SHP77 treated with DMSO at 0.1 percent for 48 hours (cell line): ENCODE results near the gene ATP9B.

Experiments used
- DNase-seq: peaks from one replicate; lab custom pipeline; 2025; lab: John Stamatoyannopoulos, UW

The ATP9B gene

DNA sequence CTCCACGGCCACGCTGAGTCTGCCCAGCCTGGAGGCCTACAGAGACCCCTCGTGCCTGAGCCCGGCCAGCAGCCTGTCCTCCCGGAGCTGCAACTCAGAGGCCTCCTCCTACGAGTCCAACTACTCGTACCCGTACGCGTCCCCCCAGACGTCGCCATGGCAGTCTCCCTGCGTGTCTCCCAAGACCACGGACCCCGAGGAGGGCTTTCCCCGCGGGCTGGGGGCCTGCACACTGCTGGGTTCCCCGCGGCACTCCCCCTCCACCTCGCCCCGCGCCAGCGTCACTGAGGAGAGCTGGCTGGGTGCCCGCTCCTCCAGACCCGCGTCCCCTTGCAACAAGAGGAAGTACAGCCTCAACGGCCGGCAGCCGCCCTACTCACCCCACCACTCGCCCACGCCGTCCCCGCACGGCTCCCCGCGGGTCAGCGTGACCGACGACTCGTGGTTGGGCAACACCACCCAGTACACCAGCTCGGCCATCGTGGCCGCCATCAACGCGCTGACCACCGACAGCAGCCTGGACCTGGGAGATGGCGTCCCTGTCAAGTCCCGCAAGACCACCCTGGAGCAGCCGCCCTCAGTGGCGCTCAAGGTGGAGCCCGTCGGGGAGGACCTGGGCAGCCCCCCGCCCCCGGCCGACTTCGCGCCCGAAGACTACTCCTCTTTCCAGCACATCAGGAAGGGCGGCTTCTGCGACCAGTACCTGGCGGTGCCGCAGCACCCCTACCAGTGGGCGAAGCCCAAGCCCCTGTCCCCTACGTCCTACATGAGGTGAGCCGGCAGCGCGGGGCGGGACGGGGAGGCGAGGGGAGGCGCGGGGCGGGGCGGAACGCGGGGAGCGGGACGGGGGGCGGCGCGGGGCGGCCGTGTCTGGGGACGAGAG lies 341.8 kb downstream of the ATP9B start:
- no peak for DNase-seq

DNA sequence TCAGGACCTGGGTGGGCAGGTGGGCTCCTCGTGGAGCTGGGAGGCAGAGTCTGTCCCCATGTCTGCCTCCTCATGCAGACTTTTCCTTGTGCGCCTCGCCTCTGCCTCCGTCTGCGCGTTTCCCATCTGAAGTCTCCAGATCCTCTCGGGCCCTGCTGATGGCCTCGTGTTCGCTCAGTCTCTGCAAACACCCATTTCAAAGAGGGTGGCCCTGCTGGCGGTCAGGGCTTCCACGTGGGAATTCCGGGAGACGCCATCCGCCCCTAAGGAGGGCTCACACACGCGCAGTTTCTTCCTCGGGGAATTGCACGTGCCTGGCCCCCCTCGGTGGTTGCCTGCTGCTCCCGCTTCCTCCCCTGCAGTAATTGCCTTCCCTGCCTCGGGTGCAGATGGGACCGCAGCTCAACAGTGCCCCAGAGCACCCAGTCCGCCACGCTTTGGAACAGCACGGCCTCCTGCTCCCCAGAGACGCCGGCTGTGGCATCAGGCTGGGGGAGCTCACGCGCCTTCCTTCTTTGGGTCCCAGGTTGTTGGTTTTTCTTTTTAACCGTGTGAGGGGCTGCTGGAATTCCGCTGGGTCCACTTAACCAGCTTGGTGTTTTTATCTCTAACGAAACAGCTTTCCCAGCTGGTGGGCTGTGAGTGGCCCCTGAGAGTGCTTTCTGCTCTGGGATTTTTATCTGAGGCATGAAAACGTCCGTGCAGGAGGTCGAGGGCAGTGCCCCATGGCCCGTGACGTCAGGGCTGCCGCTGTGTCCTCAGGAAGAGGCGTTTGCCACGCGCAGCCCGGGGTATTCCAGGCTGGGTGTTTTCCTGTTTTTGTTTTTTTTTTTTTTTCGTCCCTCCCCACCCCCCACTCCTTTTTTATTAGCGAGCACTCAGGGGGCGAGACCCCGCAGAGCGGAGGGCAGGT lies 342.7 kb downstream of the ATP9B start:
- no peak for DNase-seq

DNA sequence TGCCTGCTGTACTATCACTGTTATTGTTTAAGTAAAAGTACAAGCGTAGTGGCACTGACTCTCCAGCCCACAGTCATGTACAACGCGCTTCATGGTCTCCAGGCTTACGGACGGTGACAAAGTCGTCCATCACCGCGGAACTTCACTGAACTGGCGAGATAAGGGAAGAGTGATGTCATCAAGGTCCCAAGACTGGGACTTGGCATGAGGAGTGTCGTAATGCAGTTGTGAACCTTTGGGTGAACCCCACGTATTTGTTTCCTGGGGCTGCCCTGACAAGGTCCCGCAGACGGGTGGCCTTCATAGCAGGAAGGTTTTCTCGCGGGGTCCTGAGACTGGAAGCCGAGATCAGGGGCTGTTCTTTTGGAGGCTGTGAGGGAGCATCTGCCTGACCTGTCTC lies 343.8 kb downstream of the ATP9B start:
- no peak for DNase-seq

DNA sequence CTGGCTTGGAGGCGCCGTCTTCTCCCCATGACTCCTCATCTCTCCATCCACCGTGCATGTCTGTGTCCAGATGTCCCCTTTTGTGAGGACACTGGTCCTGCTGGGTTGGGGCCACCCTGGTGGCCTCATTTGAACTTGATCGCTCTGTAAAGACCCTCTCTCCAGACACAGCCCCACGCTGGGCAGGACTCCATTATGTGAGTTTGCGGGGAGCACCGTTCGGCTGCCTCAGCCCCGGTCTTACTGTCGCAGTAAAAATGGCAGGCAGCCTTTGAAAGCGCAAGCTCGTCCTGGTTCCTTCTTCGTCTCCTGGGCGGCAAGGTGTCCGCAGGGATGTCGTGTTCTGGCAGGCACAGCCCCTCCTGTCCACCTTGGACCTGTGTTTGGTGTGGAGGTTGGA lies 344.2 kb downstream of the ATP9B start:
- no peak for DNase-seq

DNA sequence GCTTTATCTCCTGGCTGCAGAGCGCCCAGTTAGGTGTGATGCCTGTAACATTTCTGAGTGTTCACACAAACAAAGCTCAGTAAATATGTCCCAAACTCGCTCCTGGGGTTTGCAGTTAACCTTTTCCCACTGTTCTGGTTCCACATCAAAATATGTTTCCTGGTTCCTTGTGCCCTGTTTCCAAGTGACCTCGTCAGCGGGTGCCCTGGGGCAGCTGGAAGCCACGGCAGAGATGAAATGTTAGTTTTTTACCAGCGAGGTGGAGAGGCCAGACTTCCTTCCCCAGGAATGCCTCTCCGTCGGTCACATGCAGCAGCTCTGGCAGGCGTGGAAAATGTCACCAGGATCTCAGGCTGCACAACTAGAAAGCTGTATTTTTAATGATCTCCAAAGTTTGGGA lies 344.7 kb downstream of the ATP9B start:
- DNase-seq = no peak

DNA sequence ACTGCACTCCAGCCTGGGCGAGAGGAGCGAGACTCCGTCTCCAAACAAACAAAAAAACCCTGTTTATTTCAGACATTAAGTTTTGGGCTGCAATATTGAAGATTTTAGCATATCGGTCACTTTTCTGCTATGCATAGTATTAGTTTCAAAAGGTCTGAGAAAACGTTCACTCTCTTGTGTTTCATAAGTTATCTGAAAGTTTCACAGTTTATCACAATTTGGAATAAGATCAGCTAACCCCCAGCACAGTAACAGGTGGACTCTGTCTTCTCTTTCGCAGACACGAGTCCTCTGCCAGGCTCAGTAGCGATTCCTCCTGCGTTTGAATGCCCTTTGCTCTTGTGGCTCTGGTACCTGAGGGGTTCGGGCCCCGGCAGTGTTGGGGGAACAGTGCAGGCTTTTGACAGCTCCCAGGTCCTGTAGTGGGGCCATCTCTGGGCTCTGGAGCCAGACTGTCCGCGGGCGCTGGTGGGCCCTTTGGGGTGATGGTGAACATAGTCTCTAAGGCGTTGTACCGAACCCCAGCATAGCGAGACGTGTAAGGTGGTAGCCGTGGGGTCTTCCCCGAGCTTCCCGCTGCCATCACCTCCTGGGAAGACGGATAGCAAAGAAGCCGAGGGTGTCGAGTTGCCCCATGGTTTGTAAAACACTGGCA lies 347.0 kb downstream of the ATP9B start:
- DNase-seq = no peak

DNA sequence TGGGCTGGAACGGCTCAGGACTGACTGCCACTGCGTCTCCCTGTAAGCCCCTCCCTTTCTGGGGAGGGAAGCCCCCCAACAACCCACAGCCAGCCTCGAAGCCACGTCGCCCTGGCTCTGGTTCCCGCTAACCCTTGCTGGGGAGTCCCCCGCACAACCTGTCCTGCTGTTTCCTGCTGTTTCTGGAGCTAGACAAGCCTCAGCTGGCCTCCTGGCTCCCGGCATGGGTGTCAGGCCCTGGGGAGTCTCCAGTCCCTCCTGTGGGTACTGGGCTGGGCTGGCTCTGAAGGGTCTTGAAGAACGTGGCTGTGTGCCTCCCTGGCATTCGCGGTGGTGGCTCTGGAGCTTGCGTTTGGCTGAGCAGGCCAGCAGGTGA lies 347.5 kb downstream of the ATP9B start:
- no peak for DNase-seq

DNA sequence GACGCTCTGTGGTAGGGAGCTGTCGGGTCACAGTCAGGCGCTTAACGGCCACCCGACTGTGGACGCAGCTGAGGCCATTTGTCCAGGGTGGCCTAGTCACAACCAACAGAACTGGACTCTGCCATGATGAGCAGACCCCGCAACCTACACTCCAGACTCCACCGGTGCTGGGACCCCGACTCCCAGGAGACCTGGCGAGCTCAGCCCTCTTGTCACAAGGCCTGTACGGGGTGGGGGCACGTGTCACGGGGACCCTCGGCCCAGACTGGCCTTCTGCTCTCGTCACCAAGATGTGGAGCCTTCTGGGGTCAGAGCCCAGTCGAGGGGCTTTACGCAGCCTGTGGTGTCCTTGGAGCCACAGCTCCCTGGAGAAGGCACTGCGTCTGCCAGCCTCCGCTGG lies 349.0 kb downstream of the ATP9B start:
- DNase-seq = no peak

DNA sequence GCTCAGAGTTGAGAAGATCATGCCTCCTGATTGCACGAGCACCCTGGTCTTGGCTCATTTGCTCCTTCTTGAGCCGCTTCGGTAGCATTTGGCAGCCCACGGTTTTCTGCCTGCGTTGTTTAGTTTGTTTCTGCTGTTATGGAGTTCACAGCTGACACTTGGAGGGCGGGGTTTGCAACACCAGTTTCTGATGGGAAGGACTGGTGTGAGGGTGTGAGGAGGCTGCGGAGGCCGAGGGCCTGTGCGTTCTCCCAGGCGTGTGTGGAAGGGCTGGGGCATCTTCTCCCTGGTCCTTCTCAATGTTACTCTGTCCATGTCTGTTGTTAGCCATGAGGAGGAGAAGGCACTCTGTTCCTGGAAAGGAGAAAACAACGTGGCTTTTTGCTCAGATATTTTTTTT lies 349.4 kb downstream of the ATP9B start:
- no peak for DNase-seq

DNA sequence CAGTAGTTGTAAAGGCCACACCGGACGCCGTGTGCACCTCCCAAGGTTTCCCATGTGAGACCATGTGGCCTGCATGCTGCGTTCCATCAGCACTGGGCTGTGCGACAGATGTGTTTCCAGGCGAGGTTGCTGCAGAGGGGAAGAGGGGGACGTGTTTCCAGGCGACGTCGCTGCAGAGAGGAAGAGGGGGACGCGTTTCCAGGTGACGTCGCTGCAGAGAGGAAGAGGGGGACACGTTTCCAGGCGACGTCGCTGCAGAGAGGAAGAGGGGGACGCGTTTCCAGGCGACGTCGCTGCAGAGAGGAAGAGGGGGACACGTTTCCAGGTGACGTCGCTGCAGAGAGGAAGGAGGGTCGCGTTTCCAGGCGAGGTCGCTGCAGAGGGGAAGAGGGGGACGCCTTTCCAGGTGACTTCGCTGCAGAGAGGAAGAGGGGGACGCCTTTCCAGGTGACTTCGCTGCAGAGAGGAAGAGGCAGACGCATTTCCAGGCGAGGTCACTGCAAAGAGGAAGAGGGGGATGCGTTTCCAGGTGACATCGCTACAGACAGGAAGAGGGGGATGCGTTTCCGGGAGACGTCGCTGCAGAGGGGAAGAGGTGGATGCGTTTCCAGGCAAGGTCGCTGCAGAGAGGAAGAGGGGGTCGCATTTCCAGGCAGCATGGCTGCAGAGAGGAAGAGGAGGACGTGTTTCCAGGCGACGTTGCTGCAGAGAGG lies 351.0 kb downstream of the ATP9B start:
- no peak for DNase-seq

DNA sequence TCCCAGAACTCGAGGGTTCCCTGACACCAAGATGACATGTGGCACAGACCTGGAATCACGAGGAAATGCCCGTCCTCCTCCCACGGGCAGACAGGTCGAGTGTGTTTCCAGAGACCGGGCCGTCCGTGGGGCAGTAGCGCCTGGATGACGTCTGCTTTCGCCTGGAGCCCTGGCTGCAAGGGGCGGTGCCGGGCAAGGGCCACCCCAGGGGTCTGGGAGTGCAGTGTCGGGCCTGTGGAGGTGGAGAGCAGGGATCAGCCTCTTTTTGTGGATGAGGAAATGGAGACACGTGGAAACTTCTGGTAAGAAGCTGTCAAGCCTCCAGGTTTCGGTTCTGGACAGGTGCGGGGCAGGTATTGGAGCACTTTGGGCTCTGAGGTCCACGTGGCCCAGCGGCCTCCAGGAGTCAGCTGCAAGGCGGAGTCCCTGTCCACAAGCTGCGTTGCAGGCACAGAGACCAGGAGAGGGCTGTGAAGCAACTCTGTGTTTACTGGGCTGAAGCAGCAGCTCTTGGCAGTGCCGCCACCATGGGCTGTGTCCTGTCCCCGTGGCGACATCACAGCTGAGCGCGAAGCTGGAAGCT lies 352.2 kb downstream of the ATP9B start:
- DNase-seq = no peak

DNA sequence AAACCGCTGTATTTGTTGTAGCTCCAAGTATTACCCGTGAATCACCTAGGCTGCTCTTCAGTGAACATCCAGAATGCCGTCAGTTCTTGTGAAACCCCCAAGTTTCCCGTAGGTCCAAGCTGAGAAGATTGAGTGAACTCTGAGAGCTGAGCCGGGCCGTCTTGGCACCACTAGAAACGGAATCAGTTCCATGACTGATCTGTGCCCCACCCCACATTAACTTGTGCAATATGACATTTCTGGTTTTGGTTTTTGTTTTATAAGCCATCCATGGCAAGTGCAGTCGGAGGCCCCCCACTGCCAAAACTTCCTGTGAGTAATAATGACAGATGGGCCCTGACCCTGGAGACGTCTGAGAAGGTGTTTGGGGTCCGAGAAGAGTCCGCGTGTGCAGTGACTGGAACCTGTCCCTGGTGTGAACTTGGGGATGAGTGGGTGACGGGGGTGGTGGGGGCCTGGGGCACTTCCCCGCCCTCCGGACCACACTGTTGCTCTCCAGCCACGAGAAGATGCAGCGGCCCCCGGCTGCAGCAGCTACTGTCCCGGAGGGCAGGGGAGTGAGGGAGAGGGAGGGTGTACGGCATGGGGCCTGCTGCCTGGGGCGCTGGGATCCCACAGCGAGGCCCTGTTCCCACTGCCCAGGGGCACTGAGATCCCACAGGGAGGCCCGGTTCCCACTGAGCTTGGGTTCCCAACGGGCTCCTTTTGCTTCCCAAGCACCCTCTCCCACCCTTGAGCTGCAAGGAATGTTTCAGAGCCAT lies 353.0 kb downstream of the ATP9B start:
- DNase-seq = no peak

DNA sequence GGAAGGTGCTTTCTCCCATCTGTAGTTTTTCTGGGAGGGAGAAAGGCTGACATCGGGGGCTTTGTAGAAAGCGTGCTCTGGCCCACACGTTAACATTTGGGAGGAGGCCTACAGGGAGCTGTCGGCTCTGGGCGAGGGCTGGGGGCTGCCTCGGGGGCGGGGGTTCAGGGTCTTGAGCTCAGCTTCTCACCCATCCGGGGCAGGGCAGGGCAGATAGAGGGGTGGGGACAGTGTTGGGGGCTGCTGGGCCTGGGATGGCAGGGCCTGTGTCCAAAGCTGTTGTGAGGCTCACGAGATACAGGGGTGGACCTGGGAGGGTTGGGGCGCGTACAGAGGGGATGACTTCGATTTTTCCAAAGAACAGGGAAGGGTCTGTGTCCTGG lies 353.6 kb downstream of the ATP9B start:
- no peak for DNase-seq

DNA sequence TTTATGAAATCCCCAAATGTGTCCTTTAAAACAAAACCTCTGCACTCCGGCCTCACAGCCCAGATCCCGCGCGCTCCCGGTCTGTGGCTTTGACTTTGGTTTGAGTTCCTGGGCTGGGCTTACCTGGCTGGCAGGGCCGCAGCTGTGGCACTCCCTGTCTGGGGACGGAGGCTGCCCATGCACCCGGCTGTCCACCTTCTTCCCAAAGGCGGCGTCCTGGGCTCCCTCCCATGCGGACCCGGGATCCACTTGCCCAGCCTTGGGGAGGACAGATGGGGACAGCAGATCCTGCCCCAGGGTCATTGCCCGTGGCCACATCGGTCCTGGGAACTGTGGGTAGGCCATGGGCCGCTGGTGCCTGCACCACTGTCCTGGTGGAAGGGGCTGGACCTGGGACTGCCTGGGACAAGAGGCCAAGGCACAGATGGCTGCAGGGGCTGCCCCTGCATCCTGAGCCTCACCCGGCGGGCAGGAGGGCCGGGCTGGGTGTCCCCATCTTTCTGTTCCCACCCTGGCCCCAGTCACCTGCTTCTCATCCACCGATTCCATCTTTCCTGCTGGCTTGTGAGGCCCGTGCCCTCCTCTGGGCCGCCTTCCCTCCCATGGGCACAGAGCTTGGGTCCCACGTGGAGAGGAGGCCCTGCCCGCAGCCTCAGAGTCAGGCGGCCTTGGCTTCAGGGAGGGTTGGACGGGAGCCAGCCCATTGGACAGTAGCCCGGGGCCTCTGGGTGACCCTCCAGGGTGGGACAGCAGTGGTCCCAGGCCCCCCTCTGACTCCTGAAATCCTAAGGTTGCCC lies 354.2 kb downstream of the ATP9B start:
- no peak for DNase-seq

DNA sequence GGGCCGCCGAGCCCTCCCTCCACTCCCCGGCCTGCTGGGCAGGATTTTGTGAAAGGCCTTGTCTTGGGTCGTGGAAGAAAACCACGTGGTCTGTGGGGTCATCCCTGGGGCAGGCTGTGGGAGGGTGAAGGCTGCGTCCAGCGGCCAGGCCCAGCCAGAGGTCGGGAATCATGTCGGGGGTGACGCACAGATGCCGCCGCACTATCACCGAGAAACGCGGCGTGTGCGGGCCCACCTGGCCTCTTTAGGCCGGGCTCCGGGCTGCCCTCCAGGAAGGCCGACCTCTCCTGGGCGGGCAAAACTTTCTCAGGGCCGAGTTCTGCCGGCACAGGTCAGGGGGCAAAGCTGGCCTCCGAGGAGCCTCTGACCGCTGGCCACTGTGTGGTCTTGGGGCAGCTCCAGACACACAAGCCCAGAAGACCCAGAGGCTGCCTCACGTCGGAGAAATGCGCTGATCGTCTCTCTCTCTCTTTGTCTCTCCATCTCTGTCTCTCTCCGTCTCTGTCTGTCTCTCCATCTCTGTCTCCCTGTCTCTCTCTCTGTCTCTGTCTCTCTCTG lies 354.9 kb downstream of the ATP9B start:
- DNase-seq = no peak

DNA sequence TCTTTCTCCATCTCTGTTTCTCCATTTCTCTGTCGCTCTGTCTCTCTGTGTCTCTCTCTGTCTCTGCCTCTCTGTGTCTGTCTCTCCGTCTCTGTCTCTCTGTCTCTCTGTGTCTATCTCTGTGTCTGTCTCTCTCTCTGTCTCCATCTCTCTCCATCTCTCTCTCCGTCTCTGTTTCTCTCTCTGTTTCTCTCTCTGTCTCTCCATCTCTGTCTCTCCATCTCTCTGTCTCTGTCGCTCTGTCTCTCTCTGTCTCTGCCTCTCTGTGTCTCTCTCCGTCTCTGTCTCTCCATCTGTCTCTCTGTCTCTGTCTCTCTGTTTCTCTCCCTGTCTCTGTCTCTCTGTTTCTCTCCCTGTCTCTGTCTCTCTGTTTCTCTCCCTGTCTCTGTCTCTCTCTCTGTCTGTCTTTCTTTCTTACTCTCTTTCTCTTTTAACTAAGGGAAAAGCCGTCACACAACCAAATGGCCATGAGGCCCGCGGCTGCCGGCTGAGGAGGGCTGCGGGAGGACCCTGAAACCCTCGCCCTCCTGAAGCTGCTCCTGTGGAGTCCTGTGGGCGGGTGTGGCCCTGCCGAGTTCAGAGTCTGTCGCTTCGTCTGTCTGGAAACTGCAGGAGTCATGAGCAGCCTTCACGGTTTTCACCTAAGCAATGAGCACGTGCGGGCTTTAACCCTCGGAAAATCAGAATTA lies 355.8 kb downstream of the ATP9B start:
- DNase-seq = no peak

DNA sequence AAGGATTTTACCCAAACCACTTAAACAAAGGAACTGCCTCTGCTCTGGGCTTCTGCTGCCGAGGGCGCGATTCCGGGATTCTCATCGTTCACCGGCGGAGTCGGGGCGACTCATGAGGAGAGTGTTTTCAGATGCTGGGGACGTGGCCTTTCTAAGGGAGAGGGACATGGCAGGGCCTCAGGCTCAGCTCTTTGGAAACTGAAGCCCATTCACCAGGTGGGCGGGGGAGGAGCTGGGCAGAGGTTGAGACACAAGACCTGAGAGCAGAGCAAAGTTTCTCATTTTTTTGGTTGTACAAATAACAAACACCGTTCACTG lies 356.3 kb downstream of the ATP9B start:
- DNase-seq = no peak

DNA sequence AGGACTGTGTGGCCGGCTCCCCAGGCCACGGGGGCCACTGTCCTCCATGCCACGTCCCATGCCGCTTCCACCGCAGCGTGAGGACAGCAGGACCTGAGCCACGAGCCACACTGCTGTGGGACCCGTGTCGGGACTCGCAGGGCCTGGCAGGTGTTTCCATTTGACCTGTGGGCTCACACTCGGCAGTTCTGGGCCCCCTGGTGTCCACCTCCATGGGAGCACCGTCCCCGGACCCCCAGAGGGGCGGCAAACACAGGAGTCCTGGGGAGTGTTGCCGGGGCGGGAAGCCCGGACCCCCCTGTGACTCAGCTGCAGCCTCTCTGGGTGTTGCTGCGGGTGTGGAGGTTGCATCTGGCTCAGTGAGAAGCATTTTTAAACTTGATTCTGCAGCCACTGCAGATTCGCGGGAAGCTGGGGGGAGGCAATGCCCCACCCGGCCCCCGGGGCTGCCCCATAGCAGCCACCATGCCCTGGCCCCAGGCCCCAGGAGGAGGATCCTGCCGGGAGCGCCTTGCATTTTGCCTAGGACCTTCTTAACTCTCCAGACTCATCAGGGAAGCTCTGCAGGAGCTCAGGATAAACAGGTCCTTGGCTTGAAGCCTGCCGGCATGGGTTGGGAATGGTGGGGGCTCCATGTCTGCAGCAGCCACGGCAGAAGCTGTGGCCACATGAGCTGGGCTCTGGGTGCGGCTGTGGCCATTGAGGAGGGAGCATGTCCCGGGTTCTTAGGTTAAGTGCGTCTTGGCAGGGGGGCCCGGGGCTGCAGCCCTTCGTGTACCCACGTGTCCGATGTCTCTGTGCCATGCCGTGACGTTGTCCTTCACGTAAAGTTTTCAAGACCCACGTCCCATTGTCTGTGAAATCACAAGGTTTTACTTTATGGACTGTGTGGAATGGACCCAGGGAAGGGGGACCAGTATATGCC lies 357.4 kb downstream of the ATP9B start:
- DNase-seq = no peak
